ENCODE measurements around the gene SLC25A4. TPM values are rescaled to one million over a fixed set of nuclear protein-coding genes. Genes with fewer than 3 reads are reported as not detected.

SLC25A4 gene
- total RNA-seq, 2 experiments from 2014 or later: 29.6 to 38.2 TPM

GRCh38 chr4:185124006-185124405 lies 19.1 kb upstream of the SLC25A4 start:
- Histone ChIP-seq H3K9me3 (ENCODE audit: low read length) (no peaks in the 10 kb centered on the region), H3K9me2 (ENCODE audit: insufficient read depth, low read length) (no peaks in the 10 kb centered on the region), H3K27ac (ENCODE audit: low read depth, low read length, poor library complexity, severe bottlenecking) (no peak overlapping the region), H4K20me1 (ENCODE audit: insufficient read depth, low read length) (no peaks in the 10 kb centered on the region), H3K4me3 (ENCODE audit: low read depth, low read length, poor library complexity, severe bottlenecking) (no peak overlapping the region), H3K79me2 (ENCODE audit: insufficient read depth, low read depth, low read length) (no peaks in the 10 kb centered on the region), H3K4me1 (ENCODE audit: insufficient read depth, low read length, poor library complexity, severe bottlenecking) (no peaks in the 10 kb centered on the region), H2AFZ (ENCODE audit: low read length) (no peak overlapping the region), H3K36me3 (ENCODE audit: insufficient read depth, low read length) (no peaks in the 10 kb centered on the region), H3K4me2 (ENCODE audit: low read length) (no peak overlapping the region)
- CTCF ChIA-PET (ENCODE audit: unreplicated experiment): no interaction called here
- BruUV-seq (replicated peaks): no TSS peak
- no peak for DNase-seq (ENCODE audit: low spot score)
- TF ChIP-seq EZH2phosphoT487 (IDR thresholded peaks at IDR 0.05; ENCODE audit: borderline replicate concordance, low read depth, low read length): no peak
- TF ChIP-seq CTCF (conservative IDR thresholded peaks at IDR 0.05; ENCODE audit: low read length): no peak
- POLR2A ChIA-PET: interaction anchor here (1.1 kb wide), 1 partner anchor 83 kb away, joined by 4 read pairs; no protein-coding TSS in a partner anchor
- intact Hi-C loops (cut with micrococcal nuclease; ENCODE audit: unreplicated experiment): no loop called here

GRCh38 chr4:185127021-185127925 lies 15.8 kb upstream of the SLC25A4 start:
- intact Hi-C loops (cut with micrococcal nuclease; ENCODE audit: unreplicated experiment): no loop called here
- no peak overlapping the region for H3K4me2 ChIP-seq (ENCODE audit: low read length)

More at GRCh38 chr4:185127021-185127925, 15.8 kb upstream of the SLC25A4 start:
- Histone ChIP-seq H3K36me3 (ENCODE audit: insufficient read depth, low read length) (no peaks in the 10 kb centered on the region), H2AFZ (ENCODE audit: low read length) (no peak overlapping the region), H3K9me2 (ENCODE audit: insufficient read depth, low read length) (no peaks in the 10 kb centered on the region), H3K9me3 (ENCODE audit: low read length) (no peaks in the 10 kb centered on the region), H3K27ac (ENCODE audit: low read depth, low read length, poor library complexity, severe bottlenecking) (no peak overlapping the region), H3K79me2 (ENCODE audit: insufficient read depth, low read depth, low read length) (no peaks in the 10 kb centered on the region), H3K4me1 (ENCODE audit: insufficient read depth, low read length, poor library complexity, severe bottlenecking) (no peaks in the 10 kb centered on the region), H4K20me1 (ENCODE audit: insufficient read depth, low read length) (no peaks in the 10 kb centered on the region), H3K4me3 (ENCODE audit: low read depth, low read length, poor library complexity, severe bottlenecking) (no peak overlapping the region)
- POLR2A ChIA-PET: no interaction called here
- no TSS peak for BruUV-seq (replicated peaks)
- TF ChIP-seq CTCF (conservative IDR thresholded peaks at IDR 0.05; ENCODE audit: low read length) (no peak), EZH2phosphoT487 (IDR thresholded peaks at IDR 0.05; ENCODE audit: borderline replicate concordance, low read depth, low read length) (no peak)
- CTCF ChIA-PET (ENCODE audit: unreplicated experiment): no interaction called here
- no peak for DNase-seq (ENCODE audit: low spot score)
